ENCODE results near the gene NSFL1C.

NSFL1C gene

GRCh38 chr20:1437235-1437904 is 29.3 kb downstream of the NSFL1C start:
- peak; percentile 85 for TF ChIP-seq CTCF (IDR thresholded peaks at IDR 0.05; ENCODE audit: control insufficient read depth, insufficient read depth, low read depth, low read length, missing control alignments)
- peak; percentile 35 for DNase-seq (ENCODE audit: low read depth)

GRCh38 chr20:1436263-1436662 is 30.4 kb downstream of the NSFL1C start:
- H3K4me3 ChIP-seq (ENCODE audit: control insufficient read depth, low read depth, low read length): no peak overlapping the region
- DNase-seq (ENCODE audit: low read depth): no peak
- TF ChIP-seq CTCF (IDR thresholded peaks at IDR 0.05; ENCODE audit: control insufficient read depth, insufficient read depth, low read depth, low read length, missing control alignments): no peak

More at GRCh38 chr20:1437235-1437904, 29.3 kb downstream of the NSFL1C start:
- no peak overlapping the region for H3K4me3 ChIP-seq (ENCODE audit: control insufficient read depth, low read depth, low read length)

- no peak for DNase-seq (ENCODE audit: low read depth)
- TF ChIP-seq CTCF (IDR thresholded peaks at IDR 0.05; ENCODE audit: control insufficient read depth, insufficient read depth, low read depth, low read length, missing control alignments): no peak
- H3K4me3 ChIP-seq (ENCODE audit: control insufficient read depth, low read depth, low read length): no peak overlapping the region
Measured at GRCh38 chr20:1435337-1435699, 31.3 kb downstream of the NSFL1C start.

GRCh38 chr20:1434571-1435336 is 31.9 kb downstream of the NSFL1C start:
- peak; percentile 71 for DNase-seq (ENCODE audit: low read depth)
- H3K4me3 ChIP-seq (ENCODE audit: control insufficient read depth, low read depth, low read length): no peak overlapping the region
- TF ChIP-seq CTCF (IDR thresholded peaks at IDR 0.05; ENCODE audit: control insufficient read depth, insufficient read depth, low read depth, low read length, missing control alignments): no peak

GRCh38 chr20:1431158-1431557 is 35.5 kb downstream of the NSFL1C start:
- H3K4me3 ChIP-seq (ENCODE audit: control insufficient read depth, low read depth, low read length): no peak overlapping the region
- TF ChIP-seq CTCF (IDR thresholded peaks at IDR 0.05; ENCODE audit: control insufficient read depth, insufficient read depth, low read depth, low read length, missing control alignments): no peak

GRCh38 chr20:1430004-1430451 is 36.6 kb downstream of the NSFL1C start:
- no peak for TF ChIP-seq CTCF (IDR thresholded peaks at IDR 0.05; ENCODE audit: control insufficient read depth, insufficient read depth, low read depth, low read length, missing control alignments)
- H3K4me3 ChIP-seq (ENCODE audit: control insufficient read depth, low read depth, low read length): no peak overlapping the region
- peak; percentile 58 for DNase-seq (ENCODE audit: low read depth)

More at GRCh38 chr20:1431158-1431557, 35.5 kb downstream of the NSFL1C start:
- no peak for DNase-seq (ENCODE audit: low read depth)

All from AG09309 (cell line).